Measurements from ENCODE around the gene STK32B.

GRCh38 chr4:5386921-5387320 lies 335.6 kb downstream of the STK32B start:
- TF ChIP-seq, protein P1, sequence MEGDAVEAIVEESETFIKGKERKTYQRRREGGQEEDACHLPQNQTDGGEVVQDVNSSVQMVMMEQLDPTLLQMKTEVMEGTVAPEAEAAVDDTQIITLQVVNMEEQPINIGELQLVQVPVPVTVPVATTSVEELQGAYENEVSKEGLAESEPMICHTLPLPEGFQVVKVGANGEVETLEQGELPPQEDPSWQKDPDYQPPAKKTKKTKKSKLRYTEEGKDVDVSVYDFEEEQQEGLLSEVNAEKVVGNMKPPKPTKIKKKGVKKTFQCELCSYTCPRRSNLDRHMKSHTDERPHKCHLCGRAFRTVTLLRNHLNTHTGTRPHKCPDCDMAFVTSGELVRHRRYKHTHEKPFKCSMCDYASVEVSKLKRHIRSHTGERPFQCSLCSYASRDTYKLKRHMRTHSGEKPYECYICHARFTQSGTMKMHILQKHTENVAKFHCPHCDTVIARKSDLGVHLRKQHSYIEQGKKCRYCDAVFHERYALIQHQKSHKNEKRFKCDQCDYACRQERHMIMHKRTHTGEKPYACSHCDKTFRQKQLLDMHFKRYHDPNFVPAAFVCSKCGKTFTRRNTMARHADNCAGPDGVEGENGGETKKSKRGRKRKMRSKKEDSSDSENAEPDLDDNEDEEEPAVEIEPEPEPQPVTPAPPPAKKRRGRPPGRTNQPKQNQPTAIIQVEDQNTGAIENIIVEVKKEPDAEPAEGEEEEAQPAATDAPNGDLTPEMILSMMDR (IDR thresholded peaks at IDR 0.05) = no peak
- no peak for TF ChIP-seq POLR2A (IDR thresholded peaks at IDR 0.05)
